Lower leg skin (tissue), 4 donors: ENCODE measurements around the gene IZUMO1R. TPM values are rescaled to one million over a fixed set of nuclear protein-coding genes. Genes with fewer than 3 reads are reported as not detected.

Source experiments
- DNase-seq, 2 donors: peaks; one replicate each; pipeline ENCODE4 v3.0.0-alpha.2; 2019; ENCODE audit warnings: low spot score in 2 of 2
- H3K4me3 ChIP-seq: fragments of 200-600 bp; sonication (generic); 2 replicates; pipeline ENCODE4 v1.5.1; 2017; ENCODE audit warnings: mild to moderate bottlenecking, low read depth; ENCODE audit not compliant: poor library complexity, severe bottlenecking
- POLR2A ChIP-seq, 2 donors: fragments of 450-650 bp; IDR thresholded peaks; one replicate each; pipeline ENCODE4 v1.6.1; 2016 to 2017; ENCODE audit warnings: antibody characterized with exemption in 2 of 2, mild to moderate bottlenecking in 1 of 2, moderate library complexity in 1 of 2
- WGBS, 2 donors: methylation state at CpG; one replicate each; pipeline ENCODE4 v1.1.5; 2018; 5-methylcytosine and 5-hydroxymethylcytosine counted together
- intact Hi-C: fragments of 100-400 bp; cut with DNase I; formaldehyde crosslinking; loops from one replicate; pipeline ENCODE4 v1.15.0; 2023; ENCODE audit warnings: low total_unique reads
- total RNA-seq, 4 donors: library from RNA; depleted of rRNA; stranded (reverse); fragments of >200 nt; gene quantifications; one replicate each; pipeline ENCODE4 v1.1.0, GENCODE V29; 2016
- TF ChIP-seq, protein P1 (sequence below), 3 donors: fragments of 450-650 bp; IDR thresholded peaks; one replicate each; pipeline ENCODE4 v1.5.1; 2016; ENCODE audit warnings: antibody characterized with exemption in 3 of 3, mild to moderate bottlenecking in 3 of 3, moderate library complexity in 2 of 3

IZUMO1R gene
- total RNA-seq, 4 donors from 2014 or later, result not detected

DNA sequence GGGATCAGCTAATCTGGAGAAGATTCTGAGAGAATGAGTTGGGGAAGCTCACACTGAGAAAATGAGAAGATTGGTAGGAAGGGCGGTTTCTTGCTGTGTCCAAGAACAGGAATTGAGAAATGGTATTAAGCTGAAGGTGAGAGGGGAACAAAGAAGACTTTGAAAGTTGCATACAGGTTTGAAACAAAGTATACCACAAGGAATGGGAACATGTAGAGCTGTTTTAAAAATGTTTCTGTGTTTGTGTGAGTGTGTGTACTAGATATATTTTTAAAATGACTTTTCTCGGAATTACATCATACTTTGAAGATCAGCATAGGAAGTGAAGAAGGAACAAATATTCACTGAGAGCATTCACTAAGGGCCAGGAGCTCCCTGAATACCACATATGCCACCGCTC is 24.4 kb upstream of the IZUMO1R start:
- intact Hi-C loops, result no loop called here
- no peak overlapping the region for H3K4me3 ChIP-seq
- no peak for TF ChIP-seq POLR2A (IDR thresholded peaks at IDR 0.05)
- TF ChIP-seq, protein P1, sequence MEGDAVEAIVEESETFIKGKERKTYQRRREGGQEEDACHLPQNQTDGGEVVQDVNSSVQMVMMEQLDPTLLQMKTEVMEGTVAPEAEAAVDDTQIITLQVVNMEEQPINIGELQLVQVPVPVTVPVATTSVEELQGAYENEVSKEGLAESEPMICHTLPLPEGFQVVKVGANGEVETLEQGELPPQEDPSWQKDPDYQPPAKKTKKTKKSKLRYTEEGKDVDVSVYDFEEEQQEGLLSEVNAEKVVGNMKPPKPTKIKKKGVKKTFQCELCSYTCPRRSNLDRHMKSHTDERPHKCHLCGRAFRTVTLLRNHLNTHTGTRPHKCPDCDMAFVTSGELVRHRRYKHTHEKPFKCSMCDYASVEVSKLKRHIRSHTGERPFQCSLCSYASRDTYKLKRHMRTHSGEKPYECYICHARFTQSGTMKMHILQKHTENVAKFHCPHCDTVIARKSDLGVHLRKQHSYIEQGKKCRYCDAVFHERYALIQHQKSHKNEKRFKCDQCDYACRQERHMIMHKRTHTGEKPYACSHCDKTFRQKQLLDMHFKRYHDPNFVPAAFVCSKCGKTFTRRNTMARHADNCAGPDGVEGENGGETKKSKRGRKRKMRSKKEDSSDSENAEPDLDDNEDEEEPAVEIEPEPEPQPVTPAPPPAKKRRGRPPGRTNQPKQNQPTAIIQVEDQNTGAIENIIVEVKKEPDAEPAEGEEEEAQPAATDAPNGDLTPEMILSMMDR (IDR thresholded peaks at IDR 0.05), result no peak
- WGBS, 2 donors, result 91 to 93% methylated on average over 3 of the region's 3 CpGs
- DNase-seq, result no peak

DNA sequence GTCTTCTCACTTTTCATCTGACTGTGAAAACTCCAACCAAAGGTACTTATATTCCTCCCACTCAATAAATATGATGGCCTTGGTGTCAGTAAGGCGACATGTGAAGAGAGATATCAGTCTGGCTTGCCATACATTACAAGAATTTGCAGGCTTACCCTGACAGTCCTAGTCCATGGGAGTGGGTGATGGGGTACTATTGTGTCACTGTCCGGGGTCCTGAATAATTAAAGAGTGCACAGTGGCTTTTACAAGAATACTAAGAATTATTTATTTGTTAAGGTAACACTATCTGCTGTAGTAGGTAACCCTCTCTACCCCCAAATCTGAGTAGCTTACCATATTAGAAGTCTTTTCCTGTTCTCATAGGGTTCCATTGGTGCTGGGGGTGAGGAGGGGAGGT is 23.1 kb upstream of the IZUMO1R start:
- no peak overlapping the region for H3K4me3 ChIP-seq
- 88 to 94% methylated on average over 2 of the region's 2 CpGs for WGBS, 2 donors
- intact Hi-C loops, result no loop called here
- no peak for TF ChIP-seq POLR2A (IDR thresholded peaks at IDR 0.05)
- TF ChIP-seq, protein P1 (IDR thresholded peaks at IDR 0.05), result no peak
- DNase-seq, result no peak

DNA sequence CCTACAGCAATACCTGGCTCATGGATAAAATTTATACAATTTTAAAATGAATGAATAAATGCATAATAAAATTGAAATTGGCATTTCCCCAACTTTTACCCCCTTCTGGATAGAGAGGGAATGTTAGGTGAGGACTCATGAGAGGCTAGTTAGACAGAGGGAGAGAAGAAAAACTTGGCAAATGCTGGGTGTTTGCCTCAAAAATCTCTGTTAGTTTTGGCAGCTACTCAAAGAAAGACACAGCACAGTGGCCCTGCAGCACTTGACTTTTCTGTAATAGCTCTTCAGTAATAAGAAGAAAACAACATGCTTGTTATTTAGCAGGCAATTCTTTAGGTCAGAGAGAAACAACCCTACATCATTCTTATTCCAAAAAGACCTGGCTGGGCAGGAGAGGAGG is 20.7 kb upstream of the IZUMO1R start:
- no peak for TF ChIP-seq POLR2A (IDR thresholded peaks at IDR 0.05)
- TF ChIP-seq, protein P1 (IDR thresholded peaks at IDR 0.05), result no peak
- intact Hi-C loops, result no loop called here
- no peak overlapping the region for H3K4me3 ChIP-seq
- no peak for DNase-seq

DNA sequence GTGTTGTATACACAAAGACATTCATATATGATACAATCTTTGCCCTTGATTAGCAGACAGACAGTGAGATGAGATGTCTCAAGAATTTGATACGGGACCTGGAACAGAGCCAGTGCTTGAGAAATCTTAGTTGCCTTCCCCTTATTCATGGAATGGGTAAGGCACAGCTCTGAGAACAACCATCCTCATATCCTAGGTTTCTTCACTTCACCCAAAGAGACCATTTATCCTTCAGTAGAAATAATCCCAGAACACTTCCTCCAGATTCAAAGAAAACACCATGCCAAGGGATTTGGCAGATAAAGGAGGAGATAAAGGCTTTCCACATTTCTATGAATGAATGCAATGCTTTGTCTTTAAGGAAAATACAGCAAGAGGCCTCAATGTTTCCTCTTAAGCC is 8.8 kb upstream of the IZUMO1R start:
- H3K4me3 ChIP-seq, result no peak overlapping the region
- TF ChIP-seq, protein P1 (IDR thresholded peaks at IDR 0.05), result no peak
- no peak for TF ChIP-seq POLR2A (IDR thresholded peaks at IDR 0.05)
- 25 to 33% methylated on average over 1 of the region's 1 CpG for WGBS, 2 donors
- no peak for DNase-seq
- intact Hi-C loops, result no loop called here

DNA sequence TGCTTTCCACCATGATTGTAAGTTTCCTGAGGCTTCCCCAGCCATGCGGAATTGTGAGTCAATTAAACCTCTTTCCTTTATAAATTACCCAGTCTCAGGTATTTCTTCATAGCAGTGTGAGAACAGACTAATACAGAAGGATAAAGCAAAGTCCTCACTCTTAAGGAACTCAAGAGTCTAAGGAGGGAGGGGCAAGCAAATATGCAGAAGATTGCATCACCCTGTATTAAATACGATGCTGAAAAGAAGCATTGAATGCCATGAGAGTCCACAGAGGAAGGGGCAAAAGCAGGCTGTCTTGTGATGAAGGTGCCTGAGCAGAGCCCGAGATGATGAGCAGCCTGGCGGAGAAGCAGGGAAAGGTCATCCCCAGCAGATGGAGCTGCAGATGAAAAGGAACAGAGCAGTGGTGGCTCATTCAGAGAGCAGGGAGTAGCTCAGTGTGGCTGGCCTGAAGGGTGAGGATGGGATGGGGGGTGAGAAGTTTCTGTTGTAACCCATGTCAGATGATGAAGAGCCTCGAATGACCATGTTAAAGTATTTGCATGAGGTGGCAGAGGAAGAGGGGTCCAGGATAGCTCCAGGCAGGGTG is 6.3 kb upstream of the IZUMO1R start:
- intact Hi-C loops, result no loop called here
- no peak for DNase-seq
- H3K4me3 ChIP-seq, result no peak overlapping the region
- WGBS, 2 donors, result 88 to 90% methylated on average over 5 of the region's 5 CpGs
- TF ChIP-seq, protein P1 (IDR thresholded peaks at IDR 0.05), result no peak
- no peak for TF ChIP-seq POLR2A (IDR thresholded peaks at IDR 0.05)

DNA sequence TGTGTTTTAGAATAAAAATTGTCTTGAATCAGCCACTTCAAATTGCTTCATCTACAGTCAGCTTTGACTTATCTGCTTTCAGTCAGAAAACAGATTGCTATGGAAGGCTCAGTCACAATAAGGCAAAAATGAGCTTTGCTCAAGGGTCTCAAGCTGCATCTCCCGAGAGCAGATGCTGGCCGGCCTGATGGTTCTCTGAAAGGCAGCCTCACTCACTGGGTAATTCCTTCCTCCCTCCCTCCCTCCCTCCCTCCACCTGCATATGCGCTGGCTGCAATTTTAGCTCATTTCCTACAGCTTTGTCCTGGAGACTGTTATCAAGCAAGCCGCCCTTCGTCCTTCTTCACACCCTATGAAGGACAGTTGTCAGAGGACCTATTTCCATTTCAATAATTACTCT is 1.6 kb upstream of the IZUMO1R start:
- DNase-seq, result no peak
- intact Hi-C loops, result no loop called here
- no peak overlapping the region for H3K4me3 ChIP-seq
- no peak for TF ChIP-seq POLR2A (IDR thresholded peaks at IDR 0.05)
- TF ChIP-seq, protein P1 (IDR thresholded peaks at IDR 0.05), result no peak
- WGBS, 2 donors, result 45 to 49% methylated on average over 5 of the region's 5 CpGs
